ENCODE results near the gene AKAP6. TPM values are rescaled to one million over a fixed set of nuclear protein-coding genes. Genes with fewer than 3 reads are reported as not detected.

The AKAP6 gene
- total and polyA plus RNA-seq, 9 donors = 25.4 to 87.1 (median 59.6) TPM

GRCh38 chr14:32329690-32330285 is 690 bp downstream of the AKAP6 start:
- Histone ChIP-seq H3K27ac (ENCODE audit: low read length) (peak overlapping the region; percentile 4), H3K9me3 (replicated peaks; ENCODE audit: control insufficient read depth, low read depth, low read length) (no peaks in the 10 kb centered on the region), H3K36me3 (ENCODE audit: control insufficient read depth, insufficient read depth, low read length) (no peaks in the 10 kb centered on the region), H3K4me1 (ENCODE audit: control insufficient read depth, insufficient read depth, low read length) (no peaks in the 10 kb centered on the region), H3K4me3 (ENCODE audit: low read length) (no peak overlapping the region), H3K27me3 (ENCODE audit: control insufficient read depth, insufficient read depth, low read length) (no peaks in the 10 kb centered on the region)
- DNase-seq = peak; percentile 26
- WGBS (ENCODE audit: insufficient coverage) = no CpG with 5 or more reads among the region's 2 CpGs

GRCh38 chr14:32330351-32331111 is 1.4 kb downstream of the AKAP6 start:
- peak; percentile 8 for DNase-seq
- Histone ChIP-seq H3K9me3 (replicated peaks; ENCODE audit: control insufficient read depth, low read depth, low read length) (no peaks in the 10 kb centered on the region), H3K36me3 (ENCODE audit: control insufficient read depth, insufficient read depth, low read length) (no peaks in the 10 kb centered on the region), H3K27ac (ENCODE audit: low read length) (no peak overlapping the region), H3K4me3 (ENCODE audit: low read length) (no peak overlapping the region), H3K27me3 (ENCODE audit: control insufficient read depth, insufficient read depth, low read length) (no peaks in the 10 kb centered on the region), H3K4me1 (ENCODE audit: control insufficient read depth, insufficient read depth, low read length) (no peaks in the 10 kb centered on the region)
- 33% methylated on average over 2 of the region's 4 CpGs for WGBS (ENCODE audit: insufficient coverage)

- Histone ChIP-seq H3K27me3 (ENCODE audit: control insufficient read depth, insufficient read depth, low read length) (no peaks in the 10 kb centered on the region), H3K4me3 (ENCODE audit: low read length) (no peak overlapping the region), H3K36me3 (ENCODE audit: control insufficient read depth, insufficient read depth, low read length) (no peaks in the 10 kb centered on the region), H3K9me3 (replicated peaks; ENCODE audit: control insufficient read depth, low read depth, low read length) (no peaks in the 10 kb centered on the region), H3K27ac (ENCODE audit: low read length) (no peak overlapping the region), H3K4me1 (ENCODE audit: control insufficient read depth, insufficient read depth, low read length) (no peaks in the 10 kb centered on the region)
- DNase-seq = peak; percentile 12
- no CpG with 5 or more reads among the region's 5 CpGs for WGBS (ENCODE audit: insufficient coverage)
Observed at GRCh38 chr14:32331206-32331605, 2.1 kb downstream of the AKAP6 start.

- no peak for DNase-seq
- no peaks in the 10 kb centered on the region for H3K27me3 ChIP-seq (ENCODE audit: control insufficient read depth, insufficient read depth, low read length)
- H3K27ac ChIP-seq (ENCODE audit: low read length) = no peak overlapping the region
- WGBS (ENCODE audit: insufficient coverage) = no CpG with 5 or more reads among the region's 2 CpGs
- H3K4me1 ChIP-seq (ENCODE audit: control insufficient read depth, insufficient read depth, low read length) = no peaks in the 10 kb centered on the region
- H3K4me3 ChIP-seq (ENCODE audit: low read length) = no peak overlapping the region
- H3K36me3 ChIP-seq (ENCODE audit: control insufficient read depth, insufficient read depth, low read length) = no peaks in the 10 kb centered on the region
- H3K9me3 ChIP-seq (replicated peaks; ENCODE audit: control insufficient read depth, low read depth, low read length) = no peaks in the 10 kb centered on the region
Observed at GRCh38 chr14:32332415-32333316, 3.6 kb downstream of the AKAP6 start.

- no peak overlapping the region for H3K4me3 ChIP-seq (ENCODE audit: low read length)
- DNase-seq = no peak
- WGBS (ENCODE audit: insufficient coverage) = 78% methylated on average over 1 of the region's 2 CpGs
- H3K9me3 ChIP-seq (replicated peaks; ENCODE audit: control insufficient read depth, low read depth, low read length) = no peaks in the 10 kb centered on the region
- no peak overlapping the region for H3K27ac ChIP-seq (ENCODE audit: low read length)
- no peaks in the 10 kb centered on the region for H3K36me3 ChIP-seq (ENCODE audit: control insufficient read depth, insufficient read depth, low read length)
- H3K27me3 ChIP-seq (ENCODE audit: control insufficient read depth, insufficient read depth, low read length) = no peaks in the 10 kb centered on the region
- no peaks in the 10 kb centered on the region for H3K4me1 ChIP-seq (ENCODE audit: control insufficient read depth, insufficient read depth, low read length)
Observed at GRCh38 chr14:32336702-32337101, 7.6 kb downstream of the AKAP6 start.

GRCh38 chr14:32337759-32338158 is 8.7 kb downstream of the AKAP6 start:
- H3K4me3 ChIP-seq (ENCODE audit: low read length) = no peak overlapping the region
- no peaks in the 10 kb centered on the region for H3K4me1 ChIP-seq (ENCODE audit: control insufficient read depth, insufficient read depth, low read length)
- DNase-seq = no peak
- no peaks in the 10 kb centered on the region for H3K9me3 ChIP-seq (replicated peaks; ENCODE audit: control insufficient read depth, low read depth, low read length)
- no peaks in the 10 kb centered on the region for H3K27me3 ChIP-seq (ENCODE audit: control insufficient read depth, insufficient read depth, low read length)
- H3K36me3 ChIP-seq (ENCODE audit: control insufficient read depth, insufficient read depth, low read length) = no peaks in the 10 kb centered on the region
- WGBS (ENCODE audit: insufficient coverage) = no CpG with 5 or more reads among the region's 1 CpG
- H3K27ac ChIP-seq (ENCODE audit: low read length) = no peak overlapping the region

GRCh38 chr14:32339188-32339587 is 10.1 kb downstream of the AKAP6 start:
- Histone ChIP-seq H3K4me1 (ENCODE audit: control insufficient read depth, insufficient read depth, low read length) (no peaks in the 10 kb centered on the region), H3K36me3 (ENCODE audit: control insufficient read depth, insufficient read depth, low read length) (no peaks in the 10 kb centered on the region), H3K27me3 (ENCODE audit: control insufficient read depth, insufficient read depth, low read length) (no peaks in the 10 kb centered on the region), H3K4me3 (ENCODE audit: low read length) (no peak overlapping the region), H3K9me3 (replicated peaks; ENCODE audit: control insufficient read depth, low read depth, low read length) (no peaks in the 10 kb centered on the region), H3K27ac (ENCODE audit: low read length) (no peak overlapping the region)
- WGBS (ENCODE audit: insufficient coverage) = no CpG with 5 or more reads among the region's 1 CpG
- no peak for DNase-seq

- no peak for DNase-seq
- Histone ChIP-seq H3K27ac (ENCODE audit: low read length) (no peak overlapping the region), H3K9me3 (replicated peaks; ENCODE audit: control insufficient read depth, low read depth, low read length) (no peaks in the 10 kb centered on the region), H3K4me1 (ENCODE audit: control insufficient read depth, insufficient read depth, low read length) (no peaks in the 10 kb centered on the region), H3K36me3 (ENCODE audit: control insufficient read depth, insufficient read depth, low read length) (no peaks in the 10 kb centered on the region), H3K27me3 (ENCODE audit: control insufficient read depth, insufficient read depth, low read length) (no peaks in the 10 kb centered on the region), H3K4me3 (ENCODE audit: low read length) (no peak overlapping the region)
- no CpG with 5 or more reads among the region's 2 CpGs for WGBS (ENCODE audit: insufficient coverage)
Observed at GRCh38 chr14:32341947-32342846, 13.1 kb downstream of the AKAP6 start.

GRCh38 chr14:32342847-32343194 is 13.7 kb downstream of the AKAP6 start:
- no peaks in the 10 kb centered on the region for H3K9me3 ChIP-seq (replicated peaks; ENCODE audit: control insufficient read depth, low read depth, low read length)
- H3K4me1 ChIP-seq (ENCODE audit: control insufficient read depth, insufficient read depth, low read length) = no peaks in the 10 kb centered on the region
- H3K27me3 ChIP-seq (ENCODE audit: control insufficient read depth, insufficient read depth, low read length) = no peaks in the 10 kb centered on the region
- no peak overlapping the region for H3K4me3 ChIP-seq (ENCODE audit: low read length)
- H3K27ac ChIP-seq (ENCODE audit: low read length) = no peak overlapping the region
- no CpG with 5 or more reads among the region's 2 CpGs for WGBS (ENCODE audit: insufficient coverage)
- no peaks in the 10 kb centered on the region for H3K36me3 ChIP-seq (ENCODE audit: control insufficient read depth, insufficient read depth, low read length)
- no peak for DNase-seq

Measured in muscle of leg (tissue), 11 donors.